Ascending aorta (tissue), 2 donors: ENCODE measurements around the gene CDH23. TPM values are rescaled to one million over a fixed set of nuclear protein-coding genes. Genes with fewer than 3 reads are reported as not detected.

Experiments used
- DNase-seq, 2 donors: peaks; one replicate each; pipeline ENCODE4 v3.0.0-alpha.2; 2019; ENCODE audit warnings: low spot score in 2 of 2
- H3K27ac ChIP-seq, 2 donors: fragments of 200-600 bp; sonication (generic); one replicate each; pipeline ENCODE4 v1.5.1; 2016 to 2017; ENCODE audit warnings: mild to moderate bottlenecking in 1 of 2
- H3K27me3 ChIP-seq: fragments of 200-600 bp; sonication (generic); one replicate; pipeline ENCODE4 v1.5.1; 2017
- H3K36me3 ChIP-seq, 2 donors: fragments of 200-600 bp; sonication (generic); one replicate each; pipeline ENCODE4 v1.5.1; 2016
- H3K4me1 ChIP-seq, 2 donors: fragments of 200-600 bp; sonication (generic); one replicate each; pipeline ENCODE4 v1.5.1; 2016 to 2017; ENCODE audit warnings: mild to moderate bottlenecking in 1 of 2
- H3K4me3 ChIP-seq, 2 donors: fragments of 200-600 bp; sonication (generic); one replicate each; pipeline ENCODE4 v1.5.1; 2016 to 2017; ENCODE audit warnings: mild to moderate bottlenecking in 1 of 2
- H3K9me3 ChIP-seq, 2 donors: fragments of 200-600 bp; sonication (generic); one replicate each; pipeline ENCODE4 v1.5.1; 2016
- CTCF ChIP-seq, 3 experiments: fragments of 200-600 bp in 2 of 3; fragments of 450-650 bp in 1 of 3; sonication (generic) in 2 of 3; IDR thresholded peaks; one replicate each; pipeline ENCODE4 v1.5.1; 2016 to 2019; ENCODE audit warnings: antibody characterized with exemption in 3 of 3, mild to moderate bottlenecking in 1 of 3, moderate library complexity in 1 of 3
- intact Hi-C: fragments of 100-400 bp; cut with DNase I; formaldehyde crosslinking; loops from one replicate; pipeline ENCODE4 v1.15.1; 2023
- total RNA-seq: library from RNA; depleted of rRNA; stranded (reverse); fragments of >200 nt; gene quantifications from one replicate; pipeline ENCODE4 v1.1.0, GENCODE V29; 2016

Gene CDH23
- total RNA-seq, 1 donor from 2014 or later, result 40.9 TPM

GRCh38 chr10:71817831-71818655 lies 421.3 kb downstream of the CDH23 start:
- Histone ChIP-seq H3K4me3 (no peak overlapping the region), H3K36me3 (peaks cover 73 to 78% of the 10 kb centered on the region in 2 donors), H3K27me3 (no peaks in the 10 kb centered on the region), H3K9me3 (no peaks in the 10 kb centered on the region), H3K4me1 (no peaks in the 10 kb centered on the region), H3K27ac (no peak overlapping the region)
- no peak for DNase-seq
- intact Hi-C loops, result no loop called here
- no peak for TF ChIP-seq CTCF (IDR thresholded peaks at IDR 0.05)

GRCh38 chr10:71818674-71819260 lies 422.0 kb downstream of the CDH23 start:
- Histone ChIP-seq H3K36me3 (peaks cover 80 to 85% of the 10 kb centered on the region in 2 donors), H3K27me3 (no peaks in the 10 kb centered on the region), H3K4me1 (no peaks in the 10 kb centered on the region), H3K27ac (no peak overlapping the region), H3K9me3 (no peaks in the 10 kb centered on the region), H3K4me3 (no peak overlapping the region)
- DNase-seq, result no peak
- no peak for TF ChIP-seq CTCF (IDR thresholded peaks at IDR 0.05)
- intact Hi-C loops, result no loop called here

- no peak overlapping the region for H3K4me3 ChIP-seq
- no peak overlapping the region for H3K27ac ChIP-seq
- peaks cover 87 to 92% of the 10 kb centered on the region in 2 donors for H3K36me3 ChIP-seq
- no peak for TF ChIP-seq CTCF (IDR thresholded peaks at IDR 0.05)
- no peak for DNase-seq
- no peaks in the 10 kb centered on the region for H3K9me3 ChIP-seq
- no peaks in the 10 kb centered on the region for H3K27me3 ChIP-seq
- intact Hi-C loops, result no loop called here
- H3K4me1 ChIP-seq, result no peaks in the 10 kb centered on the region
These were observed 422.7 kb downstream of the CDH23 start for GRCh38 chr10:71819441-71819861.

- Histone ChIP-seq H3K27ac (no peak overlapping the region), H3K9me3 (no peaks in the 10 kb centered on the region), H3K4me1 (no peaks in the 10 kb centered on the region), H3K4me3 (no peak overlapping the region), H3K36me3 (peaks cover 90 to 97% of the 10 kb centered on the region in 2 donors), H3K27me3 (no peaks in the 10 kb centered on the region)
- no peak for TF ChIP-seq CTCF (IDR thresholded peaks at IDR 0.05)
- no peak for DNase-seq
- intact Hi-C loops, result no loop called here
These were observed 423.3 kb downstream of the CDH23 start for GRCh38 chr10:71819985-71820384.

- Histone ChIP-seq H3K27me3 (no peaks in the 10 kb centered on the region), H3K36me3 (peaks cover 90 to 99% of the 10 kb centered on the region in 2 donors), H3K4me3 (no peak overlapping the region), H3K4me1 (no peaks in the 10 kb centered on the region), H3K27ac (no peak overlapping the region), H3K9me3 (no peaks in the 10 kb centered on the region)
- intact Hi-C loops, result no loop called here
- TF ChIP-seq CTCF (IDR thresholded peaks at IDR 0.05), result no peak
- no peak for DNase-seq
These were observed 424.2 kb downstream of the CDH23 start for GRCh38 chr10:71820966-71821365.
